HUES6 (cell line): ENCODE results near the gene KCNMA1.

Experiments used
- H3K27ac ChIP-seq: 2 replicates; pipeline ENCODE4 v1.7.0; 2013; ENCODE audit warnings: low read depth, mild to moderate bottlenecking, low read length, inconsistent platforms
- H3K27me3 ChIP-seq: 2 replicates; pipeline ENCODE4 v1.6.1; 2013; ENCODE audit warnings: low read length; ENCODE audit not compliant: control insufficient read depth, insufficient read depth
- H3K36me3 ChIP-seq: 2 replicates; pipeline ENCODE4 v1.6.1; 2013; ENCODE audit warnings: low read length; ENCODE audit not compliant: control insufficient read depth, insufficient read depth
- H3K4me1 ChIP-seq: 2 replicates; pipeline ENCODE4 v1.6.1; 2013; ENCODE audit warnings: low read length; ENCODE audit not compliant: control insufficient read depth, insufficient read depth
- H3K4me3 ChIP-seq: 2 replicates; pipeline ENCODE4 v1.5.1; 2013; ENCODE audit warnings: low read depth, low read length
- H3K9ac ChIP-seq: one replicate; pipeline ENCODE4 v1.6.1; 2013; ENCODE audit warnings: mild to moderate bottlenecking, low read length
- H3K9me3 ChIP-seq: 2 replicates; pipeline ENCODE4 v1.6.1; 2013; ENCODE audit warnings: low read depth, low read length; ENCODE audit not compliant: control insufficient read depth, insufficient read depth

KCNMA1 gene

DNA sequence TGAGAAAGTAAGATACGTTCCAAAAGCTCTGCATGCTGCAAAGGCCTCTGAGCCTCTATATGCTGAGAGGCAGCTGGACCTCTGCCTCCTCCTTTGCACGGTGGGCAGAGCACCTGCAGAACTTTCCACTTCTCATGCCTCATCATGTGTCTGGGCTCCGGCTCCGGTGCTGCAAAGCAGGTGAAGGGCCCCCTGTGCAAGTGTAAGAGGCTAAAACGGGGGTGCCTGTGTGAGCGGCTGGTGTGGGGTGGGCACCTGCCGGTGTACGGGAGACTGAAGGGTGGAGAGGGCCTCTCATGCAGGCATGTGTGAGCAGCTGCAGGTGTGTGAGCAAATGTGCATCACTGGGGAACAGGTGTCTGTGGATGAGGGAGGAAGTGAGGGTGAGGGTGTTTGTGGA is 121.0 kb downstream of the KCNMA1 start:
- H3K9me3 ChIP-seq = peaks cover 4% of the 10 kb centered on the region; the same call in 1 of the 2 replicates
- H3K36me3 ChIP-seq = no peaks in the 10 kb centered on the region
- no peaks in the 10 kb centered on the region for H3K27me3 ChIP-seq
- no peak overlapping the region for H3K27ac ChIP-seq
- no peak overlapping the region for H3K4me3 ChIP-seq
- H3K4me1 ChIP-seq = peaks cover 18% of the 10 kb centered on the region; the same call in 1 of the 2 replicates
- no peak overlapping the region for H3K9ac ChIP-seq

DNA sequence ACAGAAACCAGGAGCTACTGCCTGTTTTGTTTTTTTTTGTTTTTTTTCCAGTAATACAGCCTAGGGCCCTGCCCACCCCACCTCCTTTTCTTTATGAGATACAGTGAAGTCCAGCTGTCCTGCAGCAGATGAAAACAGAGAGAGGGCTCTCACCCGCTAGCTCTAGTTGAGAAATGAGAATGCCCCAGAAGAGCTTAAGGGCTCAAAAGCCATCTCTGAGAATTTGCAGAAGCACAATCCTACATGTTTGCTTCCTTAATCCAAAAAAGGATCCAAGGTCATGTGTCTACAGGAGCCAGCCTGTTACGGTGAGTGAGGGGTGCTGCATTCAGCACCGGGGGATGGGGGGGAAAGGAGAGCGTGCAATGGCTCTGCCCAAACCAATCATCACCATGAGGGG is 122.7 kb downstream of the KCNMA1 start:
- Histone ChIP-seq H3K4me3 (no peak overlapping the region), H3K9ac (no peak overlapping the region)

DNA sequence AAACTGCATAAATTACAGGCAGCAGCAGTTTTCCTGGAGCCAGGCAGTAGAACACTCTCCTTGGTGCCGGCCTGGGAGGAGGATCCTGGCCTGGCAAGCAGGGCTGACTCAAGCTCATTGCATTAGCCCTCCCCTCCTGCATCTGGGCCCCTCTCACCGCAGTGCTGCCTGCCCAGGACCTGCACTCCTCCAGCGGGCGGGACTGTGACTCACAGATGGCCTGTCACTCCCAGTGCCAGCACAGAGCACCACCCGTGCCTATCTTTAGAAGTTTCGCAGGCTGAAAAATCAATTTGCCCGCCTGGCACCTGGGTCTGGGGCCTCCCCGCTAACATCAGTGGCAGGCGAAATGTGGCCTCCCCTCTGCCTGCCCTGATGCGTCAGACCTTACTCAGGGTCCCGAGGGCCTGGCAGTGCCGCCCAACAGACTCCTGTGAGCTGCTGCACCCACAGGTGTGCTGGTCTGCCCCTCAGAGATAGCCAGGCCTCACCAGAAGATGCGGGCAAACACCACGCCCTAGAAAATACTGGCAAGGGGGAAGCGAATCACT is 123.8 kb downstream of the KCNMA1 start:
- Histone ChIP-seq H3K9me3 (no peaks in the 10 kb centered on the region), H3K4me1 (peaks cover 25% of the 10 kb centered on the region; the same call in 1 of the 2 replicates), H3K27ac (no peak overlapping the region), H3K4me3 (no peak overlapping the region), H3K27me3 (no peaks in the 10 kb centered on the region), H3K9ac (no peak overlapping the region), H3K36me3 (no peaks in the 10 kb centered on the region)

More for the DNA sequence above, 122.7 kb downstream of the KCNMA1 start:
- Histone ChIP-seq H3K36me3 (no peaks in the 10 kb centered on the region), H3K27ac (no peak overlapping the region), H3K9me3 (peaks cover 2% of the 10 kb centered on the region; the same call in 1 of the 2 replicates), H3K4me1 (peaks cover 25% of the 10 kb centered on the region; the same call in 1 of the 2 replicates), H3K27me3 (no peaks in the 10 kb centered on the region)

DNA sequence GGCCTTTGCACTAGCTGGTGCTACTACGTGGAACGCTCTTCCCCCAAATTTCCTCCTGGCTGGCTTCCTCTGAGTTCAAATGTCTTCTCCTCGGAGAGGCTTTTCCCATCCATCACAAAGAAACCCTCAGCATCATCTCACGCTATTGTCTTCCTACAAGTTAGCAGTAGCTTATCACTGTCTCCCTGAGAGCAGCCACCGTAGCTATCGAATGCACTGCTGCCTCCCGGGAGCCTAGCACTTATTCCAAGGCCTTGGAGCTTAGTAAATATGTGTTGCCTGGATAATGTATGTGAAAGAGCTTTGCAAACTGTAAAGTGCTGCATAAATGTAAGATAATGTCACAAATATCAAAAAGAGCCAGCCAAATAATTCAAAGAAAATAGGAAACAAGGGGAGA is 124.4 kb downstream of the KCNMA1 start:
- Histone ChIP-seq H3K4me1 (peaks cover 25% of the 10 kb centered on the region; the same call in 1 of the 2 replicates), H3K27ac (no peak overlapping the region), H3K4me3 (no peak overlapping the region), H3K9me3 (no peaks in the 10 kb centered on the region), H3K27me3 (no peaks in the 10 kb centered on the region), H3K9ac (no peak overlapping the region), H3K36me3 (no peaks in the 10 kb centered on the region)

DNA sequence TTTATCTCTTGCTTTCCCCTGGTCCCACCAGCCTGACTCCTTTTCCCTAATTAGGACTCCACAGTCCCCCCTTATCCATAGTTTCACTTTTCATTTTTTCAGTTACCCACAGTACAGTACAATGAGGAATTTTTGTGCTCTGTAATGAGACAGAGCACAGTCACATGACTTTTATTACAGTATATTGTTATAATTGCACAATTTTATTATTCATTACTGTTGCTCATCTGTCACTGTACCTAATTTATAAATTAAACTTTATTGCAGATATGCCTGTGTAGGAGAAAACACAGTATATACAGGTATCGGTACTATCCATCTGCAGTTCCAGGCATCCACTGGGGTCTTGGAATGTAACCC is 125.4 kb downstream of the KCNMA1 start:
- H3K9me3 ChIP-seq = no peaks in the 10 kb centered on the region
- H3K27me3 ChIP-seq = no peaks in the 10 kb centered on the region
- H3K27ac ChIP-seq = no peak overlapping the region
- H3K36me3 ChIP-seq = no peaks in the 10 kb centered on the region
- peaks cover 25% of the 10 kb centered on the region; the same call in 1 of the 2 replicates for H3K4me1 ChIP-seq
- H3K9ac ChIP-seq = no peak overlapping the region
- H3K4me3 ChIP-seq = no peak overlapping the region

DNA sequence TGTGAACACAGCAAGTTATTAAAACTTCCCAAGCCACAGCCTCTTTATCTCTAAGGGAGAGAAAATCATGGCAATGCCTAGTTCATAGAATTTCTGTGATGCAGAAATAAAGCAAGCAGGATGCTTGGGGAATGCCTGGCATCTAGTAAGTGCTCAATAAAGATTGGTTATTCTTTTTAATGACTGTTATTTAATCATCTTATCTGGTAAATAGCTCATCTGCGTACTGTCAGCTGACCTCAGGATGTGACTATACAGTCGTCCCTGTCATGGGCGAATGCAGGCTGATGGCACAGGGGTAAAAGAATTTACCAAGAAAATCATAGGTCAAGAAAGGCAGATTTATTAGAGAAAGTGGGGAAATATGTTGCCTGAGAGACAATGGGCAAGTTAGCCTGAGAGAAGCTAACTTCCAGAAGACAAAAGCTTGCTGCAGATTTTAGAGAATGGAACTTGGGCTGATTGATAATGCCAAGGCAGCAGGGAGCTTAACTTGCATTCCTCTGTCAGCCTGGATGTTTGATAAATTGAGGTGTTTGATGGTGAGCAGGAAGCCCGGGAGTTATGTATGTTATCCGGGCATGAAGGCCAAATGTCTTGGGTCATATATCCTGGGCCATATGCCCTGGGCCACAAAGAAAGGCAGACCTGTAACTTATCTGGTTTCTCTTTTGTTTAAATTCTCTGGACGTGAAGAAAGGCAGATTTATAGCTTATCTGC is 126.0 kb downstream of the KCNMA1 start:
- Histone ChIP-seq H3K9me3 (no peaks in the 10 kb centered on the region), H3K27ac (no peak overlapping the region), H3K27me3 (no peaks in the 10 kb centered on the region), H3K36me3 (no peaks in the 10 kb centered on the region), H3K9ac (no peak overlapping the region), H3K4me1 (peaks cover 25% of the 10 kb centered on the region; the same call in 1 of the 2 replicates), H3K4me3 (no peak overlapping the region)

DNA sequence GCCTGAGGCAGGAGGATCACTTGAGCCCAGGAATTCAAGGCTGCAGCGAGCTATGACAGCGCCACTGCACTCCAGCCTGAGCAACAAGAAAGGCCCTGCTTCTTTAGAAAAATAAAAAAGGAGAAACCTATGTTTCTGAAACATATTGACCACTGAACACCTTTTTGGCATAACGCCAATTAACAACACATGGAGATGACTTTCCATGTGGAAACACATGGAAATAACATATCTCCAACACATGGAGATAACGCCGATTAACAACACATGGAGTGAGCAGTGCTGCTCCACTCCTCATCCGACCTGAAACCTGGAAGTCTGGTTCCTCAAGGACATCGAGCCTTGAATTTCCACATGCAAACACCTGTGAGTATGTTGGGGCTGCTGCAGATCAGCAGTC is 126.9 kb downstream of the KCNMA1 start:
- Histone ChIP-seq H3K4me3 (no peak overlapping the region), H3K4me1 (peaks cover 27% of the 10 kb centered on the region; the same call in 1 of the 2 replicates), H3K9me3 (no peaks in the 10 kb centered on the region), H3K27me3 (no peaks in the 10 kb centered on the region), H3K9ac (no peak overlapping the region), H3K27ac (no peak overlapping the region), H3K36me3 (no peaks in the 10 kb centered on the region)

DNA sequence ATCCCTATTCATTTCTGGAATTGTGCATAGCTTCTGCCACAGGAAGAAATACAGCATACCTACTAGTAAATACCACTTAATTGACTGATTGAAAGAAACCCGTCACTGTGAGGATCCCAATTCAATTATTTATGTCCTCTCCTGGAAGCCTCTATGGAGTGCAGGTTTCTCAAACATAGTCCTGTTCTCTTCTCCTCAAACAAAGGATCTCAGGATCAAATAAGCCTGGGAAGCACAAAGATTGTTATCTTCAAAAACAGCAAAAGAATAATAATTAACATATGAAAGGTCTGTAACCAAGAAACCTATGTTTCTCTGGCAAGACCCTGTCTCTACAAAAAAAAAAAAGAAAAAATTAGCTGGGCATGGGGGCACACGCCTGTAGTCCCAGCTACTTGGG is 127.3 kb downstream of the KCNMA1 start:
- H3K27ac ChIP-seq = no peak overlapping the region
- no peaks in the 10 kb centered on the region for H3K36me3 ChIP-seq
- no peaks in the 10 kb centered on the region for H3K9me3 ChIP-seq
- H3K4me3 ChIP-seq = no peak overlapping the region
- peaks cover 31% of the 10 kb centered on the region; the same call in 1 of the 2 replicates for H3K4me1 ChIP-seq
- H3K9ac ChIP-seq = no peak overlapping the region
- H3K27me3 ChIP-seq = no peaks in the 10 kb centered on the region

DNA sequence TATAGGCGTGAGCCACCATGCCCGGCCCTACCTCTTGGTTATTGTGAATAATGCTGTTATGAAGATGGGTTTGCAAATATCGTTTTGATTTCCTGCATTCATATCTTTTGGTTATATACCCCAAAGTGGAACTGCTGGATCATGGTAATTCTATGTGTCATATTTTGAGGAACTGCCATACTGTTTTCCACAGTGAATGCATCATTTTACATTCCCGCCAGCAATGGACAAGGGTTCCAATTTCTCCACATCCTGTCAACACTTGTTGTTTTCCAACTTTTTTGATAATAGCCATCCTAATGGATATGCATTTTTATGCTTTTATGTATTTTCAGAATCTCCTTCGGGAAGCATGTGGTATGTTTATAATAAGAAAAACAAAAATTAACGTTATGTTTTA is 128.2 kb downstream of the KCNMA1 start:
- Histone ChIP-seq H3K36me3 (no peaks in the 10 kb centered on the region), H3K9me3 (no peaks in the 10 kb centered on the region), H3K9ac (no peak overlapping the region), H3K4me1 (peaks cover 37% of the 10 kb centered on the region; the same call in 1 of the 2 replicates), H3K4me3 (no peak overlapping the region), H3K27ac (no peak overlapping the region), H3K27me3 (no peaks in the 10 kb centered on the region)

DNA sequence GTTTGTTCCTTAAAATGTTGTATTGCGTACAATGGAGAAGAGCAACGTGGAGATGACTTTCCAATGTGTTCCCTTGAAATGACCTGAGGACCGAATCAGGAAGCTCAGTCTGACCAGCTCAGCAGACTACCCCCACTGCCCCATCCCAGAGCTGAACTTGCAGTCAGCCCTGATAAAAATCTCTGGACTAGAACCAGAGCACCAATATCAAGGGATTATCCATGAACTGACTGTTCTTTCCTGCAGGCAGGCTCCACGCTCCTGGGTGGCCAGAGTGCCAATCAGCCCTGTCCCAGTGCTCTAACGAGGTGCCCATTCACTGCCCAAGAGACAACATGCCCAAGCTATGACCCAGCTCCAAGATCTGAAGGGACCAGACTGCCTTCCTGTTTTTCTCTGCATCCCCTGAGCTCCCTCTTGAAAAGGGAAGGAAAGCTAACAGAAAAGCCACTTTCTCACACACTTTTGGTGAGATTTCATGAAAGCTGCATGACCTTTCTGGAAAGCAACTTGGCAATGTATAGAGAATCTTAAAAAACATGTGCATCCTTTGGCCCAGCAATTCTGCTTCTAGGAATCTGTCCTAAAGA is 130.2 kb downstream of the KCNMA1 start:
- no peak overlapping the region for H3K9ac ChIP-seq
- no peaks in the 10 kb centered on the region for H3K9me3 ChIP-seq
- H3K27me3 ChIP-seq = no peaks in the 10 kb centered on the region
- H3K27ac ChIP-seq = no peak overlapping the region
- H3K4me1 ChIP-seq = peaks cover 22% of the 10 kb centered on the region; the same call in 1 of the 2 replicates
- H3K36me3 ChIP-seq = no peaks in the 10 kb centered on the region
- no peak overlapping the region for H3K4me3 ChIP-seq

DNA sequence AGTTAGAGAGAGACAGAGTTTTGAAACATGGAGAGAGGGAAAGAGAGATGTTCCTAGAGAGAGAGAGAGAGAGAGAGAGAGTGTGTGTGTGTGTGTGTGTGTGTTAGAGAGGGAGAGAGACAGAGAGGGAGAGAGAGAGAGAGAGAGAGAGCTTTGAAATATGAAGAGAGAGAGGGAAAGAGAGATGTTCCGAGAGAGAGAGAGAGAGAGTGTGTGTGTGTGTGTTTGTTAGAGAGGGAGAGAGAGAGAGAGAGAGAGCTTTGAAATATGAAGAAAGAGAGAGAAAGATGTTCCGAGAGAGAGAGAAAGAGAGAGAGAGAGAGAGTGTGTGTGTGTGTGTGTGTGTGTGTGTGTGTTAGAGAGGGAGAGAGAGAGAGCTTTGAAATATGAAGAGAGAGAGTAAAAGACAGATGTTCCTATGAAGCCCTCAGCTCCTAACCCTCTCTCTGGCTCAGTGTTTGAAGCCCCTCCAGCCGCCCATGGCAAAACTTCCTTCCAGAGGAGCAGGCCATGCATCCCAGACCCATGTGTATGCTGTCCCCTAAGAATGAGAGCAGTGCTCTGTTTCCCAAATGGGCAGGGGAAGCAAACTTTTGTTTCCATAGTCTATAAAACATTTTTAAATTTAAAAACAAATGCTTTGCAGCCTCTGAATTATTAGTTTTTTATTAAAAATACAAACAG is 130.9 kb downstream of the KCNMA1 start:
- H3K9ac ChIP-seq = no peak overlapping the region
- no peak overlapping the region for H3K27ac ChIP-seq
- no peak overlapping the region for H3K4me3 ChIP-seq
- H3K36me3 ChIP-seq = no peaks in the 10 kb centered on the region
- no peaks in the 10 kb centered on the region for H3K27me3 ChIP-seq
- H3K4me1 ChIP-seq = peaks cover 20% of the 10 kb centered on the region; the same call in 1 of the 2 replicates
- H3K9me3 ChIP-seq = no peaks in the 10 kb centered on the region
